A549 (cell line): ENCODE measurements around the gene CD36. TPM values are rescaled to one million over a fixed set of nuclear protein-coding genes. Genes with fewer than 3 reads are reported as not detected.

Experiments used
- ATAC-seq, 2 experiments: fragments of 200-7000 bp in 1 of 2; fragments of >200 bp in 1 of 2; cut with Nextera tagmentation in 1 of 2; cut with Tn5 transposase in 1 of 2; 3 replicates each; pipeline versions ENCODE4 v1.8.0 to v1.9.1; 2018 to 2020; ENCODE audit warnings: mild to moderate bottlenecking in 1 of 2, moderate library complexity in 1 of 2
- CTCF ChIA-PET: fragments of 300-600 bp; sonication (Branson Sonifier 250); formaldehyde crosslinking; extraction: SDS; loops from one replicate; lab custom pipeline; 2021; ENCODE audit warnings: antibody characterized with exemption, inconsistent platforms; lab: Yijun Ruan, JAX
- POLR2A ChIA-PET: fragments of 350-600 bp; formaldehyde crosslinking; extraction: SDS; loops from one replicate; lab custom pipeline; 2021; ENCODE audit warnings: antibody characterized with exemption, inconsistent platforms; lab: Yijun Ruan, JAX
- DNase-seq, 2 experiments: peaks; one replicate each; pipeline versions ENCODE4 v3.0.0 to v3.0.0-alpha.2; 2011 to 2016; ENCODE audit warnings: low read depth in 1 of 2, low spot score in 1 of 2
- FAIRE-seq: peaks from 2 replicates; lab custom pipeline; 2011; peaks lifted over from hg19 to GRCh38; lab: Jason Lieb, UNC
- H3K27ac ChIP-seq, 2 experiments: fragments of >200 bp; sonication (Bioruptor Twin); formaldehyde crosslinking; 3 replicates each; pipeline ENCODE4 v1.5.1; 2016 to 2017
- H3K4me1 ChIP-seq: fragments of >200 bp; sonication (Bioruptor Twin); formaldehyde crosslinking; 3 replicates; pipeline ENCODE4 v1.6.1; 2016
- H3K4me2 ChIP-seq: fragments of >200 bp; sonication (Bioruptor Twin); formaldehyde crosslinking; 3 replicates; pipeline ENCODE4 v1.6.1; 2016
- H3K4me3 ChIP-seq: fragments of >200 bp; sonication (Bioruptor Twin); formaldehyde crosslinking; 3 replicates; pipeline ENCODE4 v1.5.1; 2016
- H3K9me3 ChIP-seq: fragments of >200 bp; sonication (Bioruptor Twin); formaldehyde crosslinking; 3 replicates; pipeline ENCODE4 v1.6.1; 2016
- CBX8 ChIP-seq: fragments of 200-600 bp; sonication (generic); IDR thresholded peaks from 2 replicates; pipeline ENCODE4 v1.6.1; 2016
- CEBPB ChIP-seq, 2 experiments: fragments of >200 bp in 1 of 2; sonication (Bioruptor Twin) in 1 of 2; formaldehyde crosslinking in 1 of 2; IDR thresholded peaks; 2 replicates each; pipeline ENCODE4 v1.6.1; 2012 to 2016
- CHD2 ChIP-seq: fragments of 150-350 bp; IDR thresholded peaks from 2 replicates; pipeline ENCODE4 v1.6.1; 2014; ENCODE audit warnings: low read length; ENCODE audit not compliant: partially characterized antibody
- CHD4 ChIP-seq: fragments of 200-600 bp; sonication (generic); IDR thresholded peaks from 2 replicates; pipeline ENCODE4 v1.6.1; 2016; ENCODE audit warnings: antibody characterized with exemption, mild to moderate bottlenecking, borderline replicate concordance
- EHMT2 ChIP-seq: fragments of 200-600 bp; sonication (generic); IDR thresholded peaks from 2 replicates; pipeline ENCODE4 v1.6.1; 2016; ENCODE audit warnings: antibody characterized with exemption, low read depth, mild to moderate bottlenecking, moderate library complexity
- ELK1 ChIP-seq: fragments of 150-350 bp; IDR thresholded peaks from 2 replicates; pipeline ENCODE4 v1.6.1; 2014; ENCODE audit warnings: low read depth, mild to moderate bottlenecking, low read length
- FOSB ChIP-seq: fragments of 250-450 bp; sonication (Bioruptor Pico); IDR thresholded peaks from 2 replicates; pipeline ENCODE4 v1.5.0; 2020; ENCODE audit warnings: mild to moderate bottlenecking, moderate library complexity
- FOSL2 ChIP-seq, 2 experiments: fragments of 450-650 bp in 1 of 2; fragments of >200 bp in 1 of 2; sonication (Bioruptor Twin) in 1 of 2; formaldehyde crosslinking; IDR thresholded peaks; 2 replicates each; pipeline versions ENCODE4 v1.5.0 to v1.6.1; 2016 to 2020; ENCODE audit warnings: mild to moderate bottlenecking in 1 of 2, moderate library complexity in 1 of 2
- FOXS1 ChIP-seq: fragments of 250-450 bp; sonication (Bioruptor Pico); IDR thresholded peaks from 2 replicates; pipeline ENCODE4 v1.5.0; 2020; ENCODE audit warnings: mild to moderate bottlenecking, moderate library complexity
- HDAC2 ChIP-seq: fragments of 200-600 bp; sonication (generic); IDR thresholded peaks from 2 replicates; pipeline ENCODE4 v1.6.1; 2016
- HOXA7 ChIP-seq: fragments of 250-450 bp; sonication (Bioruptor Pico); IDR thresholded peaks from 2 replicates; pipeline ENCODE4 v1.5.0; 2020; ENCODE audit warnings: mild to moderate bottlenecking, moderate library complexity
- MAFK ChIP-seq: fragments of 450-650 bp; IDR thresholded peaks from 2 replicates; pipeline ENCODE4 v1.6.1; 2014; ENCODE audit not compliant: partially characterized antibody
- MYC ChIP-seq: IDR thresholded peaks from 2 replicates; pipeline ENCODE4 v1.6.1; 2012; ENCODE audit warnings: mild to moderate bottlenecking, inconsistent platforms, low read length, improper control_type of control experiment, borderline replicate concordance
- NFE2L2 ChIP-seq: fragments of 150-350 bp; conservative IDR thresholded peaks from 2 replicates; pipeline ENCODE4 v1.6.1; 2014; ENCODE audit warnings: low read length
- RAD21 ChIP-seq, 2 experiments: fragments of >200 bp in 1 of 2; sonication (Bioruptor Twin) in 1 of 2; formaldehyde crosslinking in 1 of 2; IDR thresholded peaks in 1 of 2; conservative IDR thresholded peaks in 1 of 2; 2 replicates in 1 of 2; 3 replicates in 1 of 2; pipeline ENCODE4 v1.6.1; 2012 to 2018; ENCODE audit warnings: inconsistent platforms in 1 of 2
- RCOR1 ChIP-seq: fragments of 150-350 bp; IDR thresholded peaks from 2 replicates; pipeline ENCODE4 v1.6.1; 2014; ENCODE audit warnings: antibody characterized with exemption, low read length, low read depth
- SMC3 ChIP-seq: fragments of >200 bp; sonication (Bioruptor Twin); formaldehyde crosslinking; IDR thresholded peaks from 3 replicates; pipeline ENCODE4 v1.6.1; 2018; ENCODE audit warnings: inconsistent platforms
- USF2 ChIP-seq: fragments of 450-650 bp; IDR thresholded peaks from 2 replicates; pipeline ENCODE4 v1.6.1; 2014; ENCODE audit warnings: antibody characterized with exemption
- ZFP36 ChIP-seq: fragments of 450-650 bp; IDR thresholded peaks from 2 replicates; pipeline ENCODE4 v1.6.1; 2014; ENCODE audit warnings: borderline replicate concordance; ENCODE audit not compliant: partially characterized antibody
- ZNF302 ChIP-seq: fragments of 250-450 bp; sonication (Bioruptor Pico); IDR thresholded peaks from 2 replicates; pipeline ENCODE4 v1.9.0; 2021; ENCODE audit warnings: inconsistent platforms, mild to moderate bottlenecking, moderate library complexity
- ZSCAN20 ChIP-seq: fragments of 250-450 bp; sonication (Bioruptor Pico); IDR thresholded peaks from 2 replicates; pipeline ENCODE4 v1.8.0; 2022; ENCODE audit warnings: mild to moderate bottlenecking, moderate library complexity
- WGBS: methylation state at CpG from one replicate; pipeline ENCODE4 v1.1.6; 2017; ENCODE audit errors: missing lambda C conversion rate; 5-methylcytosine and 5-hydroxymethylcytosine counted together
- polyA minus RNA-seq: library from RNA; depleted of rRNA, polyadenylated mRNA; stranded (reverse); fragments of >200 nt; gene quantifications from 2 replicates; pipeline ENCODE4 v1.2.3, GENCODE V29; 2011; rRNA and poly(A)+ RNA removed
- polyA plus RNA-seq, 4 experiments: library from polyadenylated mRNA; depleted of rRNA in 3 of 4; stranded (reverse); fragments of >200 nt; fragmentation: RNase III in 1 of 4; extraction: RNeasy Plus Mini Kit Qiagen cat#74134 plus additional on column Dnase treatment in 1 of 4; gene quantifications; 2 replicates in 3 of 4; 3 replicates in 1 of 4; pipeline ENCODE4 v1.2.3, GENCODE V29; 2011 to 2017
- TF ChIP-seq, protein P1 (sequence below): IDR thresholded peaks from 2 replicates; pipeline ENCODE4 v1.6.1; 2012
- TF ChIP-seq, protein P2 (sequence below): IDR thresholded peaks from 2 replicates; pipeline ENCODE4 v1.6.1; 2012

CD36 gene
- polyA plus RNA-seq (2011; rRNA removed) (0.37 and 0.60 TPM in 2 replicates), polyA plus RNA-seq (2017; fragmentation: RNase III; extraction: RNeasy Plus Mini Kit Qiagen cat#74134 plus additional on column Dnase treatment) (0.11 to 0.13 TPM (median 0.12 TPM) in 3 replicates), polyA minus RNA-seq (0.04 TPM in 1 of 2 replicates, not detected in the other)
- polyA plus RNA-seq (2012; cell fraction: cytosol; rRNA removed), result 0.03 and 0.06 TPM in 2 replicates
- 0.02 TPM in 1 of 2 replicates, not detected in the other for polyA plus RNA-seq (2012; cell fraction: nucleus; rRNA removed)

DNA sequence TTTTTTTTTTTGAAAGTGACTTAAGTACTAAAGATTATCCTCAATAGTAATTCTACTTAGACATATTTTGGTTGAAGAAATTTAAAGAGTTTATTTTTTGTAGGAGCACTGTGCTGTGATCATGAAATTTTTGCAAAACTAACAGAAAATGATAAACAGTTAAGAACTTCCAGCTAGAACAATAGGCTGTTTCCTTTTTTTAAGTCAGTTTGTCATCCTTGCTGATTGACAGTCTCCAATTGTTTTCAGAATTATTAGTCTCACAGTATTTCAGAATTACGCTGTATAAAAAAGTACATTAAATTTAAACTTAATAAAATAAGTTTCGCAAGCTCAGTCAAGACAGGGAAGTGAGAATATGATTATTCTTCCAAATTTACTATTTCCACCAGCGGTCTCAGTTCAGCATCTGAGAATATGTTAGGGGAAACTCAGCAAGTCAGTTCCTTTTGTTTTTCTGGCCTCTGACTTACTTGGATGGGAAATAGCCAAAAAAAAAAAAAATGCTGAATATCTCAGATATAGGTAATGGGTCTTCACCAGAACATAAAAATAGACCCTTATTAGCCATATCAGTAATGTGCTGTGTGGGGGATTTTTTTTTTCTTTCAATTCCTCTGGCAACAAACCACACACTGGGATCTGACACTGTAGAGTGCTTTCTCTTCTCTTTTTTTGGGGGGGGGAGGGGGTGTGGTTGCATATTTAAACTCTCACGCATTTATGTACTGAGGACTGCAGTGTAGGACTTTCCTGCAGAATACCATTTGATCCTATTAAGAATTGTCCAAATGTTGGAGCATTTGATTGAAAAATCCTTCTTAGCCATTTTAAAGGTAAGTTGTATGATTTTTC lies at the start of gene CD36:
Gene CD36, plus strand, starts transcription at position 732 of the 855 bp plus-strand sequence. CDS start 8,099 bp downstream, outside the sequence.
- TF ChIP-seq ZSCAN20 (CRISPR knock-in tag), result no peak
- TF ChIP-seq, all 56 proteins: peak for 0
- DNase-seq, result no peak

GRCh38 chr7:80589631-80590030 lies 48.8 kb upstream of the CD36 start:
- H3K4me1 ChIP-seq, result peaks cover 24% of the 10 kb centered on the region
- H3K4me3 ChIP-seq, result no peak overlapping the region
- no peak for ATAC-seq
- TF ChIP-seq FOSL2 (IDR thresholded peaks at IDR 0.05) (no peak), FOSL2 (CRISPR knock-in tag; IDR thresholded peaks at IDR 0.05) (no peak), RCOR1 (no peak), CHD4 (no peak), NFE2L2 (no peak), RAD21 (conservative IDR thresholded peaks at IDR 0.05 in 1 of 2, IDR thresholded peaks at IDR 0.05 in 1 of 2) (no peak)
- TF ChIP-seq, protein P1, sequence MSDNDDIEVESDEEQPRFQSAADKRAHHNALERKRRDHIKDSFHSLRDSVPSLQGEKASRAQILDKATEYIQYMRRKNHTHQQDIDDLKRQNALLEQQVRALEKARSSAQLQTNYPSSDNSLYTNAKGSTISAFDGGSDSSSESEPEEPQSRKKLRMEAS, result no peak
- H3K27ac ChIP-seq, result no peak overlapping the region
- no peak for FAIRE-seq
- ChIA-PET CTCF (interaction anchor here (0.7 kb wide), 1 partner anchor 76 kb away, joined by 3 read pairs; no protein-coding TSS in a partner anchor), POLR2A (no interaction called here)
- DNase-seq, result no peak
- H3K4me2 ChIP-seq, result no peak overlapping the region
- H3K9me3 ChIP-seq, result no peaks in the 10 kb centered on the region
- WGBS, result 30% methylated on average over 1 of the region's 1 CpG

More for the DNA sequence above, at the start of gene CD36:
- FAIRE-seq (no peak), ATAC-seq (no peak)
- Histone ChIP-seq H3K4me2 (no peak within 1 kb of the TSS), H3K9me3 (0 out of 3 replicates have a peak, but pooled peaks cover 9% of the 10 kb centered on the region), H3K4me1 (peaks cover 15% of the 10 kb centered on the region), H3K4me3 (no peak within 1 kb of the TSS), H3K27ac (0 out of 6 replicates have a peak within 1 kb of the TSS, but pooled peaks of 1 of the 2 experiments have one; percentile 42)
- ChIA-PET CTCF (no interaction called here), POLR2A (no interaction called here)
- 91% methylated on average over 4 of the region's 4 CpGs for WGBS

DNA sequence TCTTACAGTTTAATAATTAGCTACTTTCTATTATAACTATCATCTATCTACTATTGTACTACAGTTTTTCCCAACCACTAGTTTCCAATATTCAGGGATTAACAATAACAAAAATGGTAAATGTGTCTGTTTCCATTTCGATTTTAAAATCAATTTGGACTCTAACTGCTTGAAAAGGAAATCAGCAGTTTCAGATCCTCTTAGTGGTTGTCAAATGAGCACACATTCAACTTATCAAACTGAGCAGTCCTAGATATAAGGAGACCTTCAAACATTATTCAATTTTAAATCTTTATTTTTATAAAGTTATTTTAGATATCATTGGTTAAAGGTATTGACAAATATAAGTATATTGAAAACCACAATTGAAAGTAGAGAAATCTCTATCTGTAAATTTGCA lies 46.8 kb upstream of the CD36 start:
- ChIA-PET CTCF (no interaction called here), POLR2A (no interaction called here)
- DNase-seq (no peak), FAIRE-seq (no peak), ATAC-seq (no peak)
- H3K4me1 ChIP-seq, result peaks cover 24% of the 10 kb centered on the region
- WGBS, result 13% methylated on average over 1 of the region's 1 CpG
- no peak overlapping the region for H3K4me2 ChIP-seq
- no peaks in the 10 kb centered on the region for H3K9me3 ChIP-seq
- no peak overlapping the region for H3K27ac ChIP-seq
- no peak overlapping the region for H3K4me3 ChIP-seq
- TF ChIP-seq, protein P2, sequence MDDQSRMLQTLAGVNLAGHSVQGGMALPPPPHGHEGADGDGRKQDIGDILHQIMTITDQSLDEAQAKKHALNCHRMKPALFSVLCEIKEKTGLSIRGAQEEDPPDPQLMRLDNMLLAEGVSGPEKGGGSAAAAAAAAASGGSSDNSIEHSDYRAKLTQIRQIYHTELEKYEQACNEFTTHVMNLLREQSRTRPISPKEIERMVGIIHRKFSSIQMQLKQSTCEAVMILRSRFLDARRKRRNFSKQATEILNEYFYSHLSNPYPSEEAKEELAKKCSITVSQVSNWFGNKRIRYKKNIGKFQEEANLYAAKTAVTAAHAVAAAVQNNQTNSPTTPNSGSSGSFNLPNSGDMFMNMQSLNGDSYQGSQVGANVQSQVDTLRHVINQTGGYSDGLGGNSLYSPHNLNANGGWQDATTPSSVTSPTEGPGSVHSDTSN, result no peak
- no peak for TF ChIP-seq FOXS1 (CRISPR knock-in tag)
- TF ChIP-seq, protein P1, result no peak
- TF ChIP-seq FOSB (CRISPR knock-in tag), result no peak
- no peak for TF ChIP-seq ZSCAN20 (CRISPR knock-in tag)
- TF ChIP-seq ELK1, result no peak
- TF ChIP-seq HOXA7 (CRISPR knock-in tag), result no peak
- TF ChIP-seq CBX8, result no peak
- TF ChIP-seq HDAC2, result no peak
- TF ChIP-seq ZFP36, result no peak
- TF ChIP-seq CEBPB (IDR thresholded peaks at IDR 0.05), result no peak
- no peak for TF ChIP-seq RCOR1
- TF ChIP-seq MYC, result no peak
- no peak for TF ChIP-seq EHMT2
- no peak for TF ChIP-seq CHD2
- TF ChIP-seq SMC3, result no peak
- no peak for TF ChIP-seq ZNF302 (CRISPR knock-in tag)
- TF ChIP-seq MAFK, result no peak
- no peak for TF ChIP-seq USF2
